ENCODE results near the gene LRMDA. TPM values are rescaled to one million over a fixed set of nuclear protein-coding genes. Genes with fewer than 3 reads are reported as not detected.
"Not testable (repeated sequence)": the region's sequence is repeated elsewhere in the genome, so short reads cannot be mapped to it uniquely, and the experiment has no call there.

Gene LRMDA
- total and polyA plus RNA-seq, 2 of the 13 experiments (the other 11 are each of a cell fraction or from before 2014, with no cell fraction given), result 13.4 to 22.0 TPM

GRCh38 chr10:76583711-76584161, 1152.3 kb downstream of the LRMDA start:
- no TSS peak for BruUV-seq (replicated peaks)
- 0% methylated on average over 3 of the region's 3 CpGs for WGBS (ENCODE audit: low lambda C conversion rate)
- Histone ChIP-seq H3K4me2 (ENCODE audit: low read depth, low read length) (no peak overlapping the region), H3K27ac (ENCODE audit: extremely low read length, insufficient read depth, low read length) (no peak overlapping the region), H3K36me3 (replicated peaks in 1 of 2; ENCODE audit: control insufficient read depth in 1 of 2, insufficient read depth in 2 of 2, low read length in 2 of 2) (no peaks in the 10 kb centered on the region), H3K79me2 (ENCODE audit: insufficient read depth, low read length) (no peaks in the 10 kb centered on the region), H3K27me3 (ENCODE audit: control insufficient read depth in 1 of 2, insufficient read depth in 2 of 2, low read length in 2 of 2) (no peaks in the 10 kb centered on the region), H3K9ac (ENCODE audit: insufficient read depth, low read depth, low read length) (no peak overlapping the region), H3K4me1 (ENCODE audit: insufficient read depth, low read length) (no peaks in the 10 kb centered on the region), H2AFZ (ENCODE audit: low read length) (no peak overlapping the region), H3K9me3 (ENCODE audit: low read length) (no peaks in the 10 kb centered on the region), H4K20me1 (ENCODE audit: insufficient read depth, low read length) (no peaks in the 10 kb centered on the region), H3K4me3 (replicated peaks in 1 of 3; ENCODE audit: insufficient read depth in 1 of 3, low read depth in 2 of 3, low read length in 3 of 3) (no peak overlapping the region)
- POLR2A ChIA-PET, result no interaction called here
- FAIRE-seq (no peak), ATAC-seq (no peak), DNase-seq (ENCODE audit: low spot score) (no peak)
- TF ChIP-seq NFATC3 (CRISPR knock-in tag; IDR thresholded peaks at IDR 0.05) (no peak), NR2F2 (IDR thresholded peaks at IDR 0.05; ENCODE audit: borderline replicate concordance, low read depth) (no peak)
- CTCF ChIA-PET (ENCODE audit: low intra/inter-chr PET ratio, low total read pairs), result no interaction called here
- in situ Hi-C loops (cut with HindIII; ENCODE audit: extremely low pct_ligation_motif_present, low pct_unique_long_range_greater_than_20kb), result no loop called here
- intact Hi-C loops (cut with micrococcal nuclease; ENCODE audit: unreplicated experiment), result no loop called here

GRCh38 chr10:76584466-76584865, 1153.0 kb downstream of the LRMDA start:
- POLR2A ChIA-PET; H3K36me3 ChIP-seq (replicated peaks in 1 of 2; ENCODE audit: control insufficient read depth in 1 of 2, insufficient read depth in 2 of 2, low read length in 2 of 2); FAIRE-seq; H4K20me1 ChIP-seq (ENCODE audit: insufficient read depth, low read length); DNase-seq (ENCODE audit: low spot score); H3K79me2 ChIP-seq (ENCODE audit: insufficient read depth, low read length); BruUV-seq (replicated peaks); H3K4me2 ChIP-seq (ENCODE audit: low read depth, low read length); in situ Hi-C loops (cut with HindIII; ENCODE audit: extremely low pct_ligation_motif_present, low pct_unique_long_range_greater_than_20kb); H3K27me3 ChIP-seq (ENCODE audit: control insufficient read depth in 1 of 2, insufficient read depth in 2 of 2, low read length in 2 of 2); CTCF ChIA-PET (ENCODE audit: low intra/inter-chr PET ratio, low total read pairs); H2AFZ ChIP-seq (ENCODE audit: low read length); H3K9ac ChIP-seq (ENCODE audit: insufficient read depth, low read depth, low read length); ATAC-seq; H3K27ac ChIP-seq (ENCODE audit: extremely low read length, insufficient read depth, low read length); H3K4me1 ChIP-seq (ENCODE audit: insufficient read depth, low read length); H3K9me3 ChIP-seq (ENCODE audit: low read length); intact Hi-C loops (cut with micrococcal nuclease; ENCODE audit: unreplicated experiment); H3K4me3 ChIP-seq (replicated peaks in 1 of 3; ENCODE audit: insufficient read depth in 1 of 3, low read depth in 2 of 3, low read length in 3 of 3): not testable (repeated sequence)
- WGBS (ENCODE audit: low lambda C conversion rate), result 36% methylated on average over 9 of the region's 9 CpGs

MicroRNAs encoded within 50 kb of the gene (microRNA counts, 767-probe panel; counts per million panel counts)
- microRNA hsa-miR-606, result not detected

Small RNA genes within 50 kb of the gene (microRNA-seq; reads per million reads assigned to microRNA genes)
- not detected for gene MIR606

Small RNA genes within 50 kb of the gene (small RNA-seq; reads per million reads assigned to genes)
- gene MIR606 (ENCODE audit: insufficient read depth in 2 of 3, insufficient read length in 3 of 3, low read depth in 2 of 3, low replicate concordance in 1 of 3) (0 reads per million in 3 experiments), gene RN7SL518P (ENCODE audit: insufficient read depth in 2 of 3, insufficient read length in 3 of 3, low read depth in 2 of 3, low replicate concordance in 1 of 3) (0 reads per million in 3 experiments), gene RNU6-673P (ENCODE audit: insufficient read depth in 2 of 3, insufficient read length in 3 of 3, low read depth in 2 of 3, low replicate concordance in 1 of 3) (0 reads per million in 3 experiments)

Other genes with a start within 250 kb of the LRMDA start
- 222 and 289 TPM in 2 replicates for gene VDAC2, start 220.8 kb upstream of the LRMDA start, total RNA-seq (2016; rRNA removed; fragmentation: Illumina TruSeq; extraction: Trizol)
- 51.4 and 67.9 TPM in 2 replicates for gene VDAC2, start 220.8 kb upstream of the LRMDA start, polyA plus RNA-seq (2011; rRNA removed)
- 9.8 and 18.4 TPM in 2 replicates for gene COMTD1, start 195.7 kb upstream of the LRMDA start, total RNA-seq (2016; rRNA removed; fragmentation: Illumina TruSeq; extraction: Trizol)
- 11.8 and 12.6 TPM in 2 replicates for gene COMTD1, start 195.7 kb upstream of the LRMDA start, polyA plus RNA-seq (2011; rRNA removed)
- gene ZNF503, start 29.9 kb upstream of the LRMDA start, total RNA-seq (2016; rRNA removed; fragmentation: Illumina TruSeq; extraction: Trizol), result 5.8 and 8.3 TPM in 2 replicates
- gene ZNF503, start 29.9 kb upstream of the LRMDA start, polyA plus RNA-seq (2011; rRNA removed), result 2.7 and 4.0 TPM in 2 replicates

Measured in HepG2 (cell line).